Measurements from ENCODE around the gene C9orf78.

The C9orf78 gene

GRCh38 chr9:129839324-129840023 lies 4.4 kb upstream of the C9orf78 start:
- no peak for DNase-seq

- DNase-seq: no peak
Measured at GRCh38 chr9:129838707-129839259, 3.7 kb upstream of the C9orf78 start.

GRCh38 chr9:129836311-129837007 lies 1.4 kb upstream of the C9orf78 start:
- peak; percentile 10 for DNase-seq

GRCh38 chr9:129835860-129836223 lies 767 bp upstream of the C9orf78 start:
- no peak for DNase-seq

GRCh38 chr9:129834489-129835127 lies 467 bp downstream of the C9orf78 start:
- DNase-seq: no peak

GRCh38 chr9:129832982-129833381 lies 2.1 kb downstream of the C9orf78 start:
- no peak for DNase-seq

GRCh38 chr9:129828969-129829368 lies 6.1 kb downstream of the C9orf78 start:
- DNase-seq: no peak

GRCh38 chr9:129828051-129828450 lies 7.0 kb downstream of the C9orf78 start:
- no peak for DNase-seq

GRCh38 chr9:129826759-129827158 lies 8.3 kb downstream of the C9orf78 start:
- DNase-seq: no peak

- DNase-seq: no peak
Measured at GRCh38 chr9:129826344-129826743, 8.7 kb downstream of the C9orf78 start.

GRCh38 chr9:129823935-129824601 lies 11.0 kb downstream of the C9orf78 start, which contains the start of gene TOR1A:
TOR1A (minus strand) TSS chr9:129824136; CDS start chr9:129824085, 51 bp downstream.
- DNase-seq: peak; percentile 97

GRCh38 chr9:129823542-129823934 lies 11.5 kb downstream of the C9orf78 start:
- no peak for DNase-seq

- no peak for DNase-seq
Measured at GRCh38 chr9:129822898-129823541, 12.1 kb downstream of the C9orf78 start.

- no peak for DNase-seq
Measured at GRCh38 chr9:129816501-129817435, 18.3 kb downstream of the C9orf78 start.

- DNase-seq: no peak
Measured at GRCh38 chr9:129815278-129815677, 19.8 kb downstream of the C9orf78 start.

- DNase-seq: no peak
Measured at GRCh38 chr9:129814432-129815223, 20.4 kb downstream of the C9orf78 start.

GRCh38 chr9:129813661-129814060 lies 21.4 kb downstream of the C9orf78 start:
- DNase-seq: no peak

- DNase-seq: no peak
Measured at GRCh38 chr9:129812385-129812784, 22.7 kb downstream of the C9orf78 start.

- no peak for DNase-seq
Measured at GRCh38 chr9:129811967-129812363, 23.1 kb downstream of the C9orf78 start.

- DNase-seq: no peak
Measured at GRCh38 chr9:129810788-129811187, 24.3 kb downstream of the C9orf78 start.

GRCh38 chr9:129810116-129810515 lies 25.0 kb downstream of the C9orf78 start:
- no peak for DNase-seq

Data from NCI-H774 (cell line).